NCI-H748 (cell line): Measurements from ENCODE around the gene LPIN1.
A peak's percentile ranks its signal among the peaks of the same experiment; 100 is the strongest.

Experiments
- DNase-seq: peaks from one replicate; lab custom pipeline; 2025; ENCODE audit not compliant: unreplicated experiment; lab: John Stamatoyannopoulos, UW

The LPIN1 gene

DNA sequence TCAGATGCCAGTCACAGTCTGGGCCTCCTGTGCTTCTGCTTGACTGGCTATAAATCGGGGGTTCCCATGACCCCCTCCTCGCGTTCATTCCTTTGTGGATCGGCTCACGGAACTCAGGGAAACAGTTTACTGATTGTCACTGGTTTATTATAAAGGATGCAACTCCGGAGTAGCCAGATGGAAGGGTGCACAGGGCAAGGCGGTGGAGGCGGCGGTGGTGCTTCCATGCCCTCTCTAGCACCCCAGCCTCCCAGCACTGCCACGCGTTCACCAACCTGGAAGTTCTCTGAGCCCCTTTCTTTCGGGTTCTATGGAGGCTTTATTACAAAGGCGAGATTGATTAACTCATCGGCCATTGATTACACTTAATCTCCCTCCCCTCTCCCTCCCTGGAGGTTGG lies 15.6 kb downstream of the LPIN1 start:
- DNase-seq: no peak

- no peak for DNase-seq
Observed at GRCh38 chr2:11762799-11763461, 16.5 kb downstream of the LPIN1 start.

GRCh38 chr2:11764359-11764758 lies 17.9 kb downstream of the LPIN1 start:
- DNase-seq: no peak

DNA sequence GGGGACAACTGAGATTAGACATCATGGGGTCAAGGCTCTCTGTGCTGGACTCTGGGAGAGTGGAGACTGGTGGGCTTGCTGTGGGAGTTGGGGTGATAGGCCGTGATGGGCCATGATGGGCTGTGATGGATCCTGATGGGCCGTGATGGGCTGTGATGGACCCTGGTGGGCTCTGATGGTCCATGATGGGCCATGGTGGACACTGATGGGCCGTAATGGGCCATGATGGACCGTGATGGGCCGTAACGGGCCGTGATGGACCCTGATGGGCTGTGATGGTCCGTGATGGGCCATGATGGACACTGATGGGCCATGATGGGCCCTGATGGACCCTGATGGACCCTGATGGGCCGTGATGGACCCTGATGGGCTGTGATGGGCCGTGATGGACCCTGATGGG lies 18.5 kb downstream of the LPIN1 start:
- no peak for DNase-seq

DNA sequence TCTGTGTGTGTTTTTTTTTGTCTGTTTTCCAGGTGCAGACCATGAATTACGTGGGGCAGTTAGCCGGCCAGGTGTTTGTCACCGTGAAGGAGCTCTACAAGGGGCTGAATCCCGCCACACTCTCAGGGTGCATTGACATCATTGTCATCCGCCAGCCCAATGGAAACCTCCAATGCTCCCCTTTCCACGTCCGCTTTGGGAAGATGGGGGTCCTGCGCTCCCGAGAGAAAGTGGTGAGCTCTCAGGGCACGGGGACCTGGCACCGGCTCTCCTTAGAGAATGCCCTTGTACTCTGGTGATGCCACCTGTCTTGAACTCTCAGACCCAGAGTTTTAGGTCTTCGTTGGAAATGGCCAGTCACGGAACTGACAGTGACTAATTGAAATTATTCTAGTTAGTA lies 19.1 kb downstream of the LPIN1 start:
- no peak for DNase-seq

GRCh38 chr2:11766016-11766415 lies 19.6 kb downstream of the LPIN1 start:
- DNase-seq: no peak

DNA sequence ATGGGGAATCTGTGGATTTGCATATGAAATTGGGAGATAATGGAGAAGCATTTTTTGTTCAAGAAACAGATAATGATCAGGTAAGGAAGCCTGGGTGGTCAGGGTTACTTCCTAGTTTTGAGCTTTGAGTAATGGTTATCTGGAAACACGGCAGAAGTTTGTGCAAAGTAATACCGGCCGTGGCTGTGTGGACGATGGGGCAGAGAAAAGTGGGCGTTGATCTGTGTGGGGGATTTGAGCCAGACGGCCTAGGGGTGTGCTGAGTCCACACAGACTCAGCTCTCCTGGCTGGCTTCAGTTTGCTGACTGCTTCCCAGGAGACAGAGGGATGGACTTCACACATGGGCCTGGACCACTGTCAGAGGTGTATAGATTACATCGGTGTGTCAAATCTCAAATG lies 21.3 kb downstream of the LPIN1 start:
- no peak for DNase-seq

- DNase-seq: no peak
Observed at GRCh38 chr2:11768946-11769345, 22.5 kb downstream of the LPIN1 start.

GRCh38 chr2:11769516-11769915 lies 23.1 kb downstream of the LPIN1 start:
- no peak for DNase-seq

- no peak for DNase-seq
Observed at GRCh38 chr2:11770531-11771188, 24.2 kb downstream of the LPIN1 start.

GRCh38 chr2:11771971-11772615 lies 25.7 kb downstream of the LPIN1 start:
- no peak for DNase-seq

DNA sequence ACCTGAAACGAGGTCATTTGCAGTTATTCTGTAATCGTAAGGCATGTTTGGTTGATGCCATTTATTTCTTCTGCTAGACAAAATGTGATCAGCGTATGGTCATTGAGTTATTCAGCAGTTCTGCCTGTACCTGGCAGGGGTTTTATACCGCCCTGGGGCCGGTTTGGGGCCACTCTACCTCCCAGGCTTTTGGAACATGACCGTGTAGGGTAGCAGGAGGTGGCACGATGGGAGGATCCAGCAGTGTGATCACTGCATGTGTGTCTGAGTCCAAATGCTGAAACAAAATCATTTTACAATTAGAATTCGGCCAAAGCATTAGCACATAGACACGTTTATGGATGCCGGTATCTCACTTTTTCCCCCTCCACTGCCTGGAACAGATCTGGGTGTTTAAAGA lies 26.7 kb downstream of the LPIN1 start:
- DNase-seq: no peak

DNA sequence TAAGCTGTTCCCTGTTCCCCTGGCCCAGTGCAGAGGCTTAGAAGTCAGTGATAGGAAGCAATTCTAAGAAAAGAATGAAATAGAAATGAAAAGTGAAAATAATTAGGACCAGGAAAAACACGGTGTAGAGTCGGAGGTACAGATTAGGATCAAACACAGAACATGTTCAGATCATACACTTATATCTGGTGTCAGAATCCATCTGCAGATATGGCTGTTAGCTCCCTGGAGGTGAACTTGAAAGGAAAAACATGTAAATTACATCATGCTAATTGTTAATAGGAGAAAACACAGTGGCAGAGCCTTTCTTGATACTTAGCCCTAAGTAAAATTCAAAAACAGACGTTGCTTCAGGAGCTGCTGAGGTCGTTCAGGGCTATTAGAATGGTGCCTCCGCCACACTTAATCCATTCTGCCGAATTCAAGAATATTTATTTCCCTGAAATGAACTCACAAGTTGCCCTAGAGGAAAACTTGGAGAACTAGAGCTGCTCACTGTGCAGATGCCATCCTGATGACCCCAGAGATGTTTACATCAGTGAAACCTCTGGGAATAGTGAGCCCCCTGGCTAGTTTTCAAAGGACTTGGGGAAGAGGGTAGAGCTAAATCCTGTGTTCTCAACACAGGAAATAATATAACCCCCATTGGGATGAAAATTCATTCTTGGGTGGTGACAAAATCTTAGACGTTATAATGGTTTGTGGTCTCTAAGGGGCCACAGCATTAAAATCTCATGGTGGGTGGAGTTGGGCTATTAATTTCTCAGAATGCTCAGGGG lies 27.5 kb downstream of the LPIN1 start:
- DNase-seq: no peak

DNA sequence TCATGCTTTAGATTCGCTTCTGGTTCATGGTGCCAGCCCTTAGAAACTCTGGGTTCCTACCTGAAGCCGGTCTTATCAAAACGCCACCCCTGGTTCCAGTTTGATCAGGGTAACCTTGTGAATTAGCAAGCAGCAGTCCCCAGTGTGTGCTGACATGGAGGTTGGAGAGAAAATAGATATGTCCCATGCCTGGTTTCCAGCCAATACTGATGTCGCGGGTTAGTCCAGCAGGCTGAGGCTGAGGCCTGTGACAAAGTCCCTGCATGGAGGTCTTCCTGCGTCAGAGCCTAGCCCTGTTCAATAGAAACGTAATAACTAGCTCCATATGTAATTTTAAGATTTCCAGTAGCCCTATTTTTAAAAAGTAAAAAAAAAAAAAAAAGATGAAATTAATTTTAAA lies 28.2 kb downstream of the LPIN1 start:
- no peak for DNase-seq

DNA sequence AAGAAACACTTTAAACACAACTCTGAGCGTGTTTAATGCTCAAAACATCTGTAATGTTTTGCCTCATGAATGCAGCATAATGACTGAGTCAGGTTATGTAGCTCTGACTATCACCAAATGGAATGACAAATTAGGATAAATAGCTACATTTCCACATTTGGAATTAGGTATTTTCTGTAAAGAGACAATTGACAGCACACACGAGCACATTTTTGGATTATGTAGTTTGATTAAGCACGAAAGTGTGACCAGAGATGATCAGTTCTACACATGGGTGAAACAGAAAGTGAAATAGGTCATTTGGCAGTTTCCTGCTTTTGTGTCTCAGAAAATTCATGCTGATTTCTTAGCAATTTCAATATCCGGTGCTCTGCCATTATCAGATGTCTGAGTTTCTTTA lies 29.0 kb downstream of the LPIN1 start:
- no peak for DNase-seq

- no peak for DNase-seq
Observed at GRCh38 chr2:11777066-11777782, 30.8 kb downstream of the LPIN1 start.

DNA sequence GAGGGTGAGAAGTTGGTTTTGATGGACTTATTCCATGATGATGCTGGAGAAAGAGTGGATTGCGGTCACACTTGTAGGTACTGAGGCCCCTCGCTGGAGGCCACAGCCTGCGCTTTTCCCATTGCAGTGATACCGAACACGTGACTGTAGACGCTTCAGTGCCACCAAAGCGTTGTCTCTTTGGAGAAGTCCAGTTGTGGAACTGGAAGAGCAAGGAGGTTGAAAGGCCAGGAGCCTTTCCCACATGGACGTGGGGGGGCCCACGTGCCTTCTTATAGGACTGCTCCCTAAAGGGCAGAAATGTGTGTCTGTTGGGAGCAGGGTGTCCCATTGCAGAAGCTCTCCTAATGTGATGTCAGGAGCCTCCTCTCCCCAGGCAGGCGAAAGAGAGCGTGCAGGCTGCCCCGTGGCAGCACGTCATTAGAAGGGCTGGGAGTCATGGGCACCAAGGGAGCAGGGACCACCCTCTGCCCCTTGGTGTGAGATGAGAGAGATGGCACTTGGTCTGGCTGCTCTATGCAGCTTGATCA lies 31.5 kb downstream of the LPIN1 start:
- no peak for DNase-seq

- DNase-seq: no peak
Observed at GRCh38 chr2:11778416-11778815, 32.0 kb downstream of the LPIN1 start.

DNA sequence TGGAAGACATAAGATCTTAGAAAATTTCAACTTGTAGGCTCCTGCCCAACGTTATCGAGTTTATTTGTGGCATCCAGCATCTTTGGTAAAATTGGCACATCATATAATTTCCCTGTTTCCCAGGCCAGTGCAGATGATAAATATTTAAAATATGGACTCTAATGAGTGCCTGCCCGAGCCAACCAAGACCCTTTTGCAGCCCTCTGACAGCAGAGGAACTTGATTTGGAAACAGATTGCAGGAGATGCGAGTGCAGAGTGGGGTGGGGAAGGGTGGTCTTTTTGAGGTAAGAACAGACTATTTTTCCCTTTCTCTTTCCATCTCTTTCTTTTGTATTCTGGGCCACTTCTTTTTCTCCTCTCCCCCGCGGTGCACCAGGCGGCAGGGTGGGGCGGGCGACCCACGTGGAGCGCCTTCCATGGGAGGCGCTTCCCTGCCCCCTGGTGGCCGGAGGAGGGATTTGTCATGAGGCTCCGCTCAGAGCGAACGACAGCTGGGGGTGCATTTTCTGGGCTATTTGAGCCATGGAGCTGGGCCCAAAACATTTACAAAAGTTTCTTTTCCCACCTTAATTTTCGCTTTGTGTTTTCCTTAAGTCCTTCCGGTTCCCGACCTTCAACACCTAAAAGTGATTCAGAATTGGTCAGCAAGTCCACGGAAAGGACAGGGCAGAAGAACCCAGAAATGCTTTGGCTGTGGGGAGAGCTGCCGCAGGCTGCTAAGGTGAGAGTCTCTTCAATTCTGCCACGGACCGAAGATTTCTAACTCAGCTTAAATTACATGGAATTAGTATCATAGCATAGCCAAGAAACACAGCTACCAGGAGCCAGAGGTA lies 32.7 kb downstream of the LPIN1 start:
- peak; percentile 67 for DNase-seq

GRCh38 chr2:11781602-11782001 lies 35.2 kb downstream of the LPIN1 start:
- DNase-seq: no peak
